ENCODE measurements around the gene CAMK1D. TPM values are rescaled to one million over a fixed set of nuclear protein-coding genes. Genes with fewer than 3 reads are reported as not detected.

CAMK1D gene
- polyA plus RNA-seq, 1 donor (not counting 4 experiments of a cell fraction or from before 2014, with no cell fraction given) = 0.76 TPM

DNA sequence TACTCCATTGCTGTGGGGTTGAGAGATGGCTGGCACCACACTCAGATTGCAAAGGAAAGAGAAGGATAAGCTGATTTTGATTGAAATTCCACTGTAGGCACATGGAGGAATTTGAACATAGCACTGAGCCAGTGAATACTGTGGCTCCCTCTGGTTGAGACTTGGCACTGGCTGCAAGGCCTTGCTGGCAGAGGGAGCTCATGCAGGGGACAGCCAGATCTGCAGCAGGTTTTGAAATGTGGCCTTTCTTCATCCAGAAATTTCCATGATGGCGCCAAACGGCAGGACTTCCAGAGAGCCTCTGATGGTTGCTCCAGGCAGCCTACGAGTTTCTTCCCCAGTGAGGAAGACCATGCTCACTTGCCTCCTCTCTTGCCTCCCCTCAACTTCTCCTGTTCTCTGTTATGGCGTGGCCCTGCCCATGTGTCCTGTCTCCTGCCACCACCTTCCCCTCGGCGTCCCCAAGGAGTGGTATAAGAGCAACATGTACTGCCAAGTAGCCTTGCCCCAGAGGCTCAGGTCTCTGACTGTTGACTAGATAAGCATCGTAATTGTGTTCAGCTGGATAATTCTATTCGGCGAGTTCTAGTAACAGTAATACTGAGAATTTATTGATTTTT is 386.6 kb downstream of the CAMK1D start:
- H3K36me3 ChIP-seq (ENCODE audit: control insufficient read depth in 2 of 2, extremely low read depth in 1 of 2, insufficient read depth in 2 of 2, low read length in 2 of 2) = no peaks in the 10 kb centered on the region
- no peaks in the 10 kb centered on the region for H3K9me1 ChIP-seq (ENCODE audit: control insufficient read depth, extremely low read depth, insufficient read depth, low read length)
- no peaks in the 10 kb centered on the region for H3K9me3 ChIP-seq (ENCODE audit: control insufficient read depth, low read depth, low read length)
- no peak for DNase-seq (ENCODE audit: low read depth, low spot score)
- dilution Hi-C loops (cut with MboI; ENCODE audit: extremely low pct_ligation_motif_present, low sequenced_read_pairs) = no loop called here
- no peak overlapping the region for H2AFZ ChIP-seq (ENCODE audit: control insufficient read depth, low read length)
- no peak overlapping the region for H3K9ac ChIP-seq (ENCODE audit: control insufficient read depth, extremely low read depth, insufficient read depth, low read length)
- no peaks in the 10 kb centered on the region for H3K4me1 ChIP-seq (ENCODE audit: control insufficient read depth, extremely low read depth, insufficient read depth, low read length)
- H3K27ac ChIP-seq (ENCODE audit: control insufficient read depth, insufficient read depth, low read length) = no peak overlapping the region
- FAIRE-seq = no peak
- H3K4me3 ChIP-seq (ENCODE audit: control insufficient read depth in 2 of 3, extremely low read depth in 1 of 3, insufficient read depth in 2 of 3, low read depth in 1 of 3, low read length in 3 of 3) = no peak overlapping the region
- H4K20me1 ChIP-seq (ENCODE audit: control insufficient read depth, extremely low read depth, insufficient read depth, low read length) = no peaks in the 10 kb centered on the region
- no peak overlapping the region for H3K4me2 ChIP-seq (ENCODE audit: control insufficient read depth, extremely low read depth, insufficient read depth, low read depth, low read length)
- H3K79me2 ChIP-seq (ENCODE audit: control insufficient read depth, insufficient read depth, low read length) = no peaks in the 10 kb centered on the region
- no peak for TF ChIP-seq EZH2 (IDR thresholded peaks at IDR 0.05; ENCODE audit: low read length)
- TF ChIP-seq CTCF (optimal IDR thresholded peaks at IDR 0.05 in 1 of 3, IDR thresholded peaks at IDR 0.05 in 1 of 3, conservative IDR thresholded peaks at IDR 0.05 in 1 of 3; ENCODE audit: extremely low read depth in 1 of 3, insufficient read depth in 2 of 3, low read length in 3 of 3) = no peak
- no peaks in the 10 kb centered on the region for H3K27me3 ChIP-seq (ENCODE audit: control insufficient read depth, extremely low read depth, insufficient read depth, low read length)

GRCh38 chr10:12740813-12741212 is 391.5 kb downstream of the CAMK1D start:
- no peak for TF ChIP-seq EZH2 (IDR thresholded peaks at IDR 0.05; ENCODE audit: low read length)
- TF ChIP-seq CTCF (optimal IDR thresholded peaks at IDR 0.05 in 1 of 3, IDR thresholded peaks at IDR 0.05 in 1 of 3, conservative IDR thresholded peaks at IDR 0.05 in 1 of 3; ENCODE audit: extremely low read depth in 1 of 3, insufficient read depth in 2 of 3, low read length in 3 of 3) = no peak
- no peak overlapping the region for H3K27ac ChIP-seq (ENCODE audit: control insufficient read depth, insufficient read depth, low read length)
- no peak for DNase-seq (ENCODE audit: low read depth, low spot score)
- no peaks in the 10 kb centered on the region for H3K4me1 ChIP-seq (ENCODE audit: control insufficient read depth, extremely low read depth, insufficient read depth, low read length)
- no peaks in the 10 kb centered on the region for H3K79me2 ChIP-seq (ENCODE audit: control insufficient read depth, insufficient read depth, low read length)
- peaks cover 3% of the 10 kb centered on the region for H3K27me3 ChIP-seq (ENCODE audit: control insufficient read depth, extremely low read depth, insufficient read depth, low read length)
- H3K9me1 ChIP-seq (ENCODE audit: control insufficient read depth, extremely low read depth, insufficient read depth, low read length) = no peaks in the 10 kb centered on the region
- no peak overlapping the region for H3K4me2 ChIP-seq (ENCODE audit: control insufficient read depth, extremely low read depth, insufficient read depth, low read depth, low read length)
- no peaks in the 10 kb centered on the region for H4K20me1 ChIP-seq (ENCODE audit: control insufficient read depth, extremely low read depth, insufficient read depth, low read length)
- dilution Hi-C loops (cut with MboI; ENCODE audit: extremely low pct_ligation_motif_present, low sequenced_read_pairs) = no loop called here
- H3K36me3 ChIP-seq (ENCODE audit: control insufficient read depth in 2 of 2, extremely low read depth in 1 of 2, insufficient read depth in 2 of 2, low read length in 2 of 2) = no peaks in the 10 kb centered on the region
- H2AFZ ChIP-seq (ENCODE audit: control insufficient read depth, low read length) = no peak overlapping the region
- H3K4me3 ChIP-seq (ENCODE audit: control insufficient read depth in 2 of 3, extremely low read depth in 1 of 3, insufficient read depth in 2 of 3, low read depth in 1 of 3, low read length in 3 of 3) = no peak overlapping the region
- FAIRE-seq = no peak
- H3K9me3 ChIP-seq (ENCODE audit: control insufficient read depth, low read depth, low read length) = no peaks in the 10 kb centered on the region
- no peak overlapping the region for H3K9ac ChIP-seq (ENCODE audit: control insufficient read depth, extremely low read depth, insufficient read depth, low read length)

Data from keratinocyte (primary cell).